Measurements from ENCODE around the gene ZNF618.

The ZNF618 gene

GRCh38 chr9:113979343-113980127, 103.4 kb downstream of the ZNF618 start:
- DNase-seq (ENCODE audit: extremely low spot score) = no peak
- ChIA-PET CTCF (interaction anchor here (0.9 kb wide), 1 partner anchor 11 kb away, joined by 3 read pairs; no protein-coding TSS in a partner anchor), POLR2A (no interaction called here)
- no peak for TF ChIP-seq CTCF (IDR thresholded peaks at IDR 0.05; ENCODE audit: control extremely low read depth, extremely low read depth, low read depth, missing control alignments)

- POLR2A ChIA-PET = no interaction called here
- CTCF ChIA-PET = no interaction called here
- TF ChIP-seq CTCF (IDR thresholded peaks at IDR 0.05; ENCODE audit: control extremely low read depth, extremely low read depth, low read depth, missing control alignments) = no peak
Observed at GRCh38 chr9:113984639-113985380, 108.7 kb downstream of the ZNF618 start.

GRCh38 chr9:113985968-113986585, 110.0 kb downstream of the ZNF618 start:
- ChIA-PET CTCF (no interaction called here), POLR2A (no interaction called here)
- TF ChIP-seq CTCF (IDR thresholded peaks at IDR 0.05; ENCODE audit: control extremely low read depth, extremely low read depth, low read depth, missing control alignments) = no peak
- DNase-seq (ENCODE audit: extremely low spot score) = no peak

More at GRCh38 chr9:113984639-113985380, 108.7 kb downstream of the ZNF618 start:
- DNase-seq (ENCODE audit: extremely low spot score) = no peak

GRCh38 chr9:113986931-113987330, 110.8 kb downstream of the ZNF618 start:
- ChIA-PET CTCF (no interaction called here), POLR2A (no interaction called here)
- DNase-seq (ENCODE audit: extremely low spot score) = no peak
- no peak for TF ChIP-seq CTCF (IDR thresholded peaks at IDR 0.05; ENCODE audit: control extremely low read depth, extremely low read depth, low read depth, missing control alignments)

- ChIA-PET POLR2A (no interaction called here), CTCF (no interaction called here)
- TF ChIP-seq CTCF (IDR thresholded peaks at IDR 0.05; ENCODE audit: control extremely low read depth, extremely low read depth, low read depth, missing control alignments) = no peak
- DNase-seq (ENCODE audit: extremely low spot score) = no peak
Observed at GRCh38 chr9:113987526-113987925, 111.4 kb downstream of the ZNF618 start.

GRCh38 chr9:113988385-113989016, 112.4 kb downstream of the ZNF618 start:
- no peak for TF ChIP-seq CTCF (IDR thresholded peaks at IDR 0.05; ENCODE audit: control extremely low read depth, extremely low read depth, low read depth, missing control alignments)
- CTCF ChIA-PET = no interaction called here
- DNase-seq (ENCODE audit: extremely low spot score) = no peak
- POLR2A ChIA-PET = no interaction called here
